Lower leg skin (tissue), 4 donors: ENCODE results near the gene SHD. TPM values are rescaled to one million over a fixed set of nuclear protein-coding genes. Genes with fewer than 3 reads are reported as not detected.

Experiments used
- DNase-seq, 2 donors: peaks; one replicate each; pipeline ENCODE4 v3.0.0-alpha.2; 2019; ENCODE audit warnings: low spot score in 2 of 2
- H3K4me3 ChIP-seq: fragments of 200-600 bp; sonication (generic); 2 replicates; pipeline ENCODE4 v1.5.1; 2017; ENCODE audit warnings: mild to moderate bottlenecking, low read depth; ENCODE audit not compliant: poor library complexity, severe bottlenecking
- CTCF ChIP-seq, 3 donors: fragments of 450-650 bp; IDR thresholded peaks; one replicate each; pipeline ENCODE4 v1.5.1; 2016; ENCODE audit warnings: antibody characterized with exemption in 3 of 3, mild to moderate bottlenecking in 3 of 3, moderate library complexity in 2 of 3
- POLR2A ChIP-seq, 2 donors: fragments of 450-650 bp; IDR thresholded peaks; one replicate each; pipeline ENCODE4 v1.6.1; 2016 to 2017; ENCODE audit warnings: antibody characterized with exemption in 2 of 2, mild to moderate bottlenecking in 1 of 2, moderate library complexity in 1 of 2
- WGBS, 2 donors: methylation state at CpG; one replicate each; pipeline ENCODE4 v1.1.5; 2018; 5-methylcytosine and 5-hydroxymethylcytosine counted together
- intact Hi-C: fragments of 100-400 bp; cut with DNase I; formaldehyde crosslinking; loops from one replicate; pipeline ENCODE4 v1.15.0; 2023; ENCODE audit warnings: low total_unique reads
- total RNA-seq, 4 donors: library from RNA; depleted of rRNA; stranded (reverse); fragments of >200 nt; gene quantifications; one replicate each; pipeline ENCODE4 v1.1.0, GENCODE V29; 2016

The SHD gene
- total RNA-seq, 4 donors from 2014 or later: not detected

GRCh38 chr19:4313847-4314490 is 34.9 kb downstream of the SHD start:
- H3K4me3 ChIP-seq: no peak overlapping the region
- no peak for DNase-seq
- TF ChIP-seq CTCF (IDR thresholded peaks at IDR 0.05): no peak
- no peak for TF ChIP-seq POLR2A (IDR thresholded peaks at IDR 0.05)
- intact Hi-C loops: no loop called here
- WGBS, 2 donors: 23 to 27% methylated on average over 12 of the region's 12 CpGs

- WGBS, 2 donors: 84 to 91% methylated on average over 9 of the region's 9 CpGs
- intact Hi-C loops: no loop called here
- no peak overlapping the region for H3K4me3 ChIP-seq
- TF ChIP-seq POLR2A (IDR thresholded peaks at IDR 0.05) (no peak), CTCF (IDR thresholded peaks at IDR 0.05) (no peak)
- DNase-seq: no peak
These were observed 37.9 kb downstream of the SHD start for GRCh38 chr19:4316956-4317355.

- 83 to 93% methylated on average over 7 of the region's 7 CpGs for WGBS, 2 donors
- H3K4me3 ChIP-seq: no peak overlapping the region
- TF ChIP-seq POLR2A (IDR thresholded peaks at IDR 0.05): no peak
- TF ChIP-seq CTCF (IDR thresholded peaks at IDR 0.05): no peak
- intact Hi-C loops: no loop called here
- DNase-seq: no peak
These were observed 39.4 kb downstream of the SHD start for GRCh38 chr19:4318460-4318859.

- no peak overlapping the region for H3K4me3 ChIP-seq
- TF ChIP-seq POLR2A (IDR thresholded peaks at IDR 0.05) (no peak), CTCF (IDR thresholded peaks at IDR 0.05) (no peak)
- 87 to 88% methylated on average over 2 of the region's 2 CpGs for WGBS, 2 donors
- DNase-seq: no peak
- intact Hi-C loops: no loop called here
These were observed 40.1 kb downstream of the SHD start for GRCh38 chr19:4319067-4319718.

- no peak for TF ChIP-seq POLR2A (IDR thresholded peaks at IDR 0.05)
- no peak for TF ChIP-seq CTCF (IDR thresholded peaks at IDR 0.05)
- no peak for DNase-seq
- WGBS, 2 donors: 95 to 97% methylated on average over 2 of the region's 2 CpGs
- intact Hi-C loops: no loop called here
- H3K4me3 ChIP-seq: no peak overlapping the region
These were observed 41.4 kb downstream of the SHD start for GRCh38 chr19:4320419-4320818.
